MCF 10A (cell line): ENCODE results near the gene LRP6. TPM values are rescaled to one million over a fixed set of nuclear protein-coding genes. Genes with fewer than 3 reads are reported as not detected.

Experiments
- BruUV-seq: library from RNA; stranded (reverse); fragments of 400-500 nt; replicated peaks from 2 replicates; lab custom pipeline; 2021; lab: Mats Ljungman, UMichigan
- CTCF ChIA-PET: fragments of 300-600 bp; sonication (Branson Sonifier 250); formaldehyde crosslinking; extraction: SDS; loops from one replicate; lab custom pipeline; 2021; ENCODE audit warnings: antibody characterized with exemption, inconsistent platforms; lab: Yijun Ruan, JAX
- POLR2A ChIA-PET: fragments of 300-600, 350-650 bp; sonication (Branson Sonifier 250); formaldehyde crosslinking; extraction: SDS; loops from one replicate; lab custom pipeline; 2020; ENCODE audit warnings: antibody characterized with exemption, inconsistent platforms; lab: Yijun Ruan, JAX
- DNase-seq: peaks from one replicate; pipeline ENCODE4 v3.0.0-alpha.2; 2018; ENCODE audit not compliant: unreplicated experiment
- H3K27ac Mint-ChIP-seq: one replicate; pipeline ENCODE4 v1.8.0; 2022; ENCODE audit warnings: mild to moderate bottlenecking, low read depth, mixed read lengths; ENCODE audit not compliant: unreplicated experiment
- H3K27me3 Mint-ChIP-seq: one replicate; pipeline ENCODE4 v1.8.0; 2022; ENCODE audit warnings: mixed read lengths; ENCODE audit not compliant: insufficient read depth, unreplicated experiment
- H3K36me3 Mint-ChIP-seq: one replicate; pipeline ENCODE4 v1.8.0; 2022; ENCODE audit warnings: mild to moderate bottlenecking, moderate library complexity, mixed read lengths; ENCODE audit not compliant: insufficient read depth, unreplicated experiment
- H3K4me1 Mint-ChIP-seq: one replicate; pipeline ENCODE4 v1.8.0; 2022; ENCODE audit warnings: mixed read lengths; ENCODE audit not compliant: insufficient read depth, unreplicated experiment
- H3K4me3 Mint-ChIP-seq: one replicate; pipeline ENCODE4 v1.8.0; 2022; ENCODE audit warnings: mild to moderate bottlenecking, moderate library complexity, mixed read lengths; ENCODE audit not compliant: unreplicated experiment
- H3K9me3 Mint-ChIP-seq: one replicate; pipeline ENCODE4 v1.8.0; 2022; ENCODE audit warnings: mixed read lengths; ENCODE audit not compliant: unreplicated experiment
- intact Hi-C: fragments of 100-400 bp; cut with micrococcal nuclease; formaldehyde crosslinking; loops from 2 replicates; pipeline ENCODE4 v1.14.1; 2022
- total RNA-seq: library from RNA; stranded (reverse); gene quantifications from 2 replicates; pipeline ENCODE4 v1.2.3, GENCODE V29; 2022
- TF ChIP-seq, protein P1 (sequence below): fragments of 200-600 bp; IDR thresholded peaks from one replicate; pipeline ENCODE4 v1.8.0; 2022; ENCODE audit warnings: antibody characterized with exemption, mild to moderate bottlenecking; ENCODE audit not compliant: unreplicated experiment

LRP6 gene
- total RNA-seq, 1 experiment from 2014 or later: 24.9 TPM

DNA sequence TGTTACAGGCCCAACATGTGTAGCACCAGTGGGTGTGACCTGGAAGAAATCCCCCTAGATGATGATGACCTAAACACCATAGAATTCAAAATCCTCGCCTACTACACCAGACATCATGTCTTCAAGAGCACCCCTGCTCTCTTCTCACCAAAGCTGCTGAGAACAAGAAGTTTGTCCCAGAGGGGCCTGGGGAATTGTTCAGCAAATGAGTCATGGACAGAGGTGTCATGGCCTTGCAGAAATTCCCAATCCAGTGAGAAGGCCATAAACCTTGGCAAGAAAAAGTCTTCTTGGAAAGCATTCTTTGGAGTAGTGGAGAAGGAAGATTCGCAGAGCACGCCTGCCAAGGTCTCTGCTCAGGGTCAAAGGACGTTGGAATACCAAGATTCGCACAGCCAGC is 187.6 kb downstream of the LRP6 start:
- TF ChIP-seq, protein P1, sequence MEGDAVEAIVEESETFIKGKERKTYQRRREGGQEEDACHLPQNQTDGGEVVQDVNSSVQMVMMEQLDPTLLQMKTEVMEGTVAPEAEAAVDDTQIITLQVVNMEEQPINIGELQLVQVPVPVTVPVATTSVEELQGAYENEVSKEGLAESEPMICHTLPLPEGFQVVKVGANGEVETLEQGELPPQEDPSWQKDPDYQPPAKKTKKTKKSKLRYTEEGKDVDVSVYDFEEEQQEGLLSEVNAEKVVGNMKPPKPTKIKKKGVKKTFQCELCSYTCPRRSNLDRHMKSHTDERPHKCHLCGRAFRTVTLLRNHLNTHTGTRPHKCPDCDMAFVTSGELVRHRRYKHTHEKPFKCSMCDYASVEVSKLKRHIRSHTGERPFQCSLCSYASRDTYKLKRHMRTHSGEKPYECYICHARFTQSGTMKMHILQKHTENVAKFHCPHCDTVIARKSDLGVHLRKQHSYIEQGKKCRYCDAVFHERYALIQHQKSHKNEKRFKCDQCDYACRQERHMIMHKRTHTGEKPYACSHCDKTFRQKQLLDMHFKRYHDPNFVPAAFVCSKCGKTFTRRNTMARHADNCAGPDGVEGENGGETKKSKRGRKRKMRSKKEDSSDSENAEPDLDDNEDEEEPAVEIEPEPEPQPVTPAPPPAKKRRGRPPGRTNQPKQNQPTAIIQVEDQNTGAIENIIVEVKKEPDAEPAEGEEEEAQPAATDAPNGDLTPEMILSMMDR: no peak
- no peak overlapping the region for H3K4me3 Mint-ChIP-seq
- ChIA-PET CTCF (interaction anchor here (5.0 kb wide), 1 partner anchor 247 kb away, joined by 51 read pairs; no protein-coding TSS in a partner anchor), POLR2A (no interaction called here)
- no peak for DNase-seq
- H3K4me1 Mint-ChIP-seq: no peaks in the 10 kb centered on the region
- H3K36me3 Mint-ChIP-seq: no peaks in the 10 kb centered on the region
- no peaks in the 10 kb centered on the region for H3K9me3 Mint-ChIP-seq
- intact Hi-C loops: no loop called here
- no TSS peak for BruUV-seq
- H3K27me3 Mint-ChIP-seq: no peaks in the 10 kb centered on the region
- H3K27ac Mint-ChIP-seq: no peak overlapping the region

DNA sequence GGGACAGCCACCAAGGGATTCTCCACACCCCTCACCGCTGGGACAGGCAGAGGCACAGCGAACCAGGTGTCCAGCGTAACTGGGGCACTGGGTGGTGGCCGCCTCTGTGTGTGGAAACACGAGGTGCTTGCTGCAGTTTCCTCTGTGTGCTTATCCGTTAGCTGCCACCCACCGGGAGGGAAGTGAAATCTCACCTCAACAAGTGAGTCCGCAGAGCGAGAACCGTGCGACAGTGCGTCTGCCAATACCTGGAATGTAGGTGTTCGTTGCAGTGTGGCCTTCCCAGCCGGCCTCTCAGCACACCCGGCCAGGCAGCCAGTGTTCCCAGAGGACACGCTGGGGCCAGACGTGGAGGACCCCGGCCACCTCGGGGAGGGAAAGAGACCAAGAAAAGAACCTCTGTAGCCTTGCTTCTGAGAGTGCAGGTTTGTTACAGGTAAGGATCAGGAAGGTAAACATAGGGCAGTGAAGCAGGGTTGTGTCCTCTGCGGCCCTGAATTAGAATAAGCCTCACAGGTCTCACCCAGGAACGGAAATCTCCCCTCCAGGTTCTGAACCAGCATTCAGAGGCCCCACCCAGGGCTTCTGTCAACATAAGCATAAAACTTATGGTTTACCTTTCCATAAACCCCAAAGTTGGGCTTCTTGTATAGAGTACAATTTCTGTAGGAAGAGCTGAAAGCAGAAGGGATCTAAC is 194.6 kb downstream of the LRP6 start:
- Mint-ChIP-seq H3K27ac (no peak overlapping the region), H3K27me3 (peaks cover 15% of the 10 kb centered on the region)
- no peak for DNase-seq

DNA sequence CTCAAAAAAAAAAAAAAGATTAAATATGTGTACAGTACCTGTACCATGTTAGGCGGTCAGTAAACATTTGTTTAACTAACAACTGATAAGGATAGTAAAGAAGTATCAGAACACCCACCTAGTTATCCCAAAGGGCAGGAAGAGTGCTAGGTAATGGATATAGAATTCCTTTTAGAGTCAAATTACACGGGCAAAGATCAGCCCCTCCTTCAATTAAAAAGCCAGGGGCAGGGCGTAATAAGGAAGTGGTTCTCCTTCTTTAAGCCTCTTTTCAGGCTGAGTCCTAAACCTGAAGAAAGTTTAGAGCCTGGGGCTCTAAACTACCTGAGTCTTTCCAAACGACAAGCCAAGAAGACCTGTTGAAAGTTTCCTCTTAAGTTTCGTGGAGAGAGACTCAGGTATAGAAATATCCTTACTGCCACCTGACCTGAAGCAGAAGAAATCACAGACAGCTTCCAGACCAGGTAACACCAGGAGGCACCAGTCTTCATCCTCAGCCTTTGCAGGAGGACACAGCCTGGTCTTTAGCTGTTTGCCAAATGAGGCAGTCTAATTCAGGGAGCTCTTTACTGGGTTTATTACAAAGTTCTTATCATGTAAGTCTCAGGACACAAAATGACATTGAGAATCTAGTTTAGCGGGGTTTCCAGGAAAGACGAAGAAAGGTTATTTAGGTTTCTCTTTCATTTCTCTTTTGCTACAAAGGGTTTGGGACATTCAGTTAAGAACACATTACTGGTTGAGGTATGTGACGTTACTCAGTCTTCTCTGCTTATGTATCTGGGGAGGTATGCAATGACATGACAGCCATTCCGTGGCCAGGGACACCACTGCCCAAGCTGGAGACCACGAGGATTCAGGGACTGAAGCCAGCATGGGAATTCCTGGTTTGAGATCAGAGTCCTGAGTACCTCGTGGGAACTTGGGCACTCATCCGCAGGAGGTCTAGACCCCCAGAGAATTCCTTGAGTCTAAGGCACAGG is 195.9 kb downstream of the LRP6 start, which contains the start of gene BCL2L14:
Gene BCL2L14, plus strand, starts transcription at position 266 of the 983 bp plus-strand sequence. CDS start 8,367 bp downstream, outside the sequence.
- Mint-ChIP-seq H3K27ac (no peak within 1 kb of the TSS), H3K4me1 (no peaks in the 10 kb centered on the region), H3K27me3 (peaks cover 15% of the 10 kb centered on the region), H3K4me3 (no peak within 1 kb of the TSS), H3K9me3 (no peaks in the 10 kb centered on the region), H3K36me3 (no peaks in the 10 kb centered on the region)
- DNase-seq: peak; percentile 14
- TF ChIP-seq, protein P1: no peak
- intact Hi-C loops: no loop called here
- BruUV-seq: no TSS peak
- POLR2A ChIA-PET: no interaction called here
- CTCF ChIA-PET: interaction anchor here (0.8 to 1.1 kb wide), 2 partner anchors 208 to 256 kb away, joined by 4 read pairs; no protein-coding TSS in a partner anchor

More for the DNA sequence above, 194.6 kb downstream of the LRP6 start:
- Mint-ChIP-seq H3K9me3 (no peaks in the 10 kb centered on the region), H3K4me1 (no peaks in the 10 kb centered on the region), H3K4me3 (no peak overlapping the region), H3K36me3 (no peaks in the 10 kb centered on the region)
- TF ChIP-seq, protein P1: no peak
- ChIA-PET CTCF (interaction anchor here (0.6 to 0.8 kb wide), 3 partner anchors 55 to 209 kb away, joined by 3 to 4 read pairs (median 3); no protein-coding TSS in a partner anchor), POLR2A (interaction anchor here (0.6 kb wide), 1 partner anchor 278 kb away, joined by 3 read pairs; no protein-coding TSS in a partner anchor)
- no TSS peak for BruUV-seq
- intact Hi-C loops: no loop called here
